Testis (tissue), 3 donors: ENCODE measurements around the gene CD83. TPM values are rescaled to one million over a fixed set of nuclear protein-coding genes. Genes with fewer than 3 reads are reported as not detected.
"Not testable (repeated sequence)": the region's sequence is repeated elsewhere in the genome, so short reads cannot be mapped to it uniquely, and the experiment has no call there.

ENCODE experiments used
- DNase-seq: peaks from one replicate; pipeline ENCODE4 v3.0.0-alpha.2; 2019
- H3K27ac ChIP-seq, 2 donors: fragments of 200-600 bp; sonication (generic); one replicate each; pipeline ENCODE4 v1.5.1; 2019
- H3K27me3 ChIP-seq: fragments of 200-600 bp; sonication (generic); one replicate; pipeline ENCODE4 v1.5.1; 2019
- H3K36me3 ChIP-seq: fragments of 200-600 bp; sonication (generic); one replicate; pipeline ENCODE4 v1.5.1; 2017; ENCODE audit warnings: low read depth; ENCODE audit errors: missing control alignments
- H3K4me1 ChIP-seq: fragments of 200-600 bp; sonication (generic); one replicate; pipeline ENCODE4 v1.5.1; 2019
- H3K4me3 ChIP-seq, 2 donors: fragments of 200-600 bp; sonication (generic); one replicate each; pipeline ENCODE4 v1.5.1; 2017 to 2019
- H3K9me3 ChIP-seq: fragments of 200-600 bp; sonication (generic); one replicate; pipeline ENCODE4 v1.5.1; 2017
- CTCF ChIP-seq, 3 experiments: fragments of 450-650 bp in 2 of 3; fragments of 200-600 bp in 1 of 3; sonication (generic) in 1 of 3; IDR thresholded peaks; one replicate each; pipeline ENCODE4 v1.5.1; 2016 to 2019; ENCODE audit warnings: antibody characterized with exemption in 3 of 3, mild to moderate bottlenecking in 2 of 3, moderate library complexity in 1 of 3
- POLR2A ChIP-seq: fragments of 450-650 bp; IDR thresholded peaks from one replicate; pipeline ENCODE4 v1.6.1; 2017; ENCODE audit warnings: antibody characterized with exemption, mild to moderate bottlenecking, moderate library complexity
- WGBS, 2 donors: methylation state at CpG; one replicate each; pipeline ENCODE4 v1.1.5; 2018; 5-methylcytosine and 5-hydroxymethylcytosine counted together
- intact Hi-C: fragments of 100-400 bp; cut with DNase I; formaldehyde crosslinking; loops from one replicate; pipeline ENCODE4 v1.15.1; 2023; ENCODE audit warnings: low total_unique reads
- polyA plus RNA-seq: library from polyadenylated mRNA; stranded (reverse); fragments of 350-450 nt; fragmentation: Illumina TruSeq; extraction: RNeasy Lipid Tissue Mini Kit (QIAGEN cat#74804); gene quantifications from one replicate; pipeline ENCODE4 v1.2.3, GENCODE V29; 2014; ENCODE audit warnings: low read depth, low replicate concordance; ENCODE audit not compliant: insufficient read depth
- total RNA-seq, 2 donors: library from RNA; depleted of rRNA; stranded (reverse); fragments of >200 nt; gene quantifications; one replicate each; pipeline ENCODE4 v1.2.3, GENCODE V29; 2016

CD83 gene
- total and polyA plus RNA-seq, 3 donors from 2014 or later, result 5.6 to 12.2 (median 6.2) TPM

DNA sequence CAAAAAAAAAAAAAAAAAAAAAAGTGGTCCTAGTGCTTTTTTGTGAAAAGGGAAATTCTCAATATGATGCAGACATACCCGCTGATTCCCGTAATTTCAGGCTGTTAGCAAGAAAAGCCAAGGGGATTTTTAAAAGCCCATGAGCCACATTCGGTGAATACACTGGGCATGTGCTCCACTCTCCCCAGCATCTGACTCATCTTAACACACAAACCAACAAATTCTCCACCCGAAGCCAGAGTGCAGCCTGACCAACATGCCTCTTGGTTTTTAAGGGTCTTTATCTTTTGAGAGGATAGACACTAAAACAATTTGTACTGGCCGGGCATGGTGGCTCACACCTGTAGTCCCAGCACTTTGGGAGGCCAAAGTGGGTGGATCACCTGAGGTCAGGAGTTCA lies 45.5 kb upstream of the CD83 start:
- Histone ChIP-seq H3K4me1 (peaks cover 8% of the 10 kb centered on the region), H3K36me3 (no peaks in the 10 kb centered on the region), H3K27ac (no peak overlapping the region), H3K9me3 (no peaks in the 10 kb centered on the region), H3K4me3 (no peak overlapping the region), H3K27me3 (no peaks in the 10 kb centered on the region)
- intact Hi-C loops, result no loop called here
- 76 to 80% methylated on average over 5 of the region's 5 CpGs for WGBS, 2 donors
- TF ChIP-seq CTCF (IDR thresholded peaks at IDR 0.05) (no peak), POLR2A (no peak)
- no peak for DNase-seq

DNA sequence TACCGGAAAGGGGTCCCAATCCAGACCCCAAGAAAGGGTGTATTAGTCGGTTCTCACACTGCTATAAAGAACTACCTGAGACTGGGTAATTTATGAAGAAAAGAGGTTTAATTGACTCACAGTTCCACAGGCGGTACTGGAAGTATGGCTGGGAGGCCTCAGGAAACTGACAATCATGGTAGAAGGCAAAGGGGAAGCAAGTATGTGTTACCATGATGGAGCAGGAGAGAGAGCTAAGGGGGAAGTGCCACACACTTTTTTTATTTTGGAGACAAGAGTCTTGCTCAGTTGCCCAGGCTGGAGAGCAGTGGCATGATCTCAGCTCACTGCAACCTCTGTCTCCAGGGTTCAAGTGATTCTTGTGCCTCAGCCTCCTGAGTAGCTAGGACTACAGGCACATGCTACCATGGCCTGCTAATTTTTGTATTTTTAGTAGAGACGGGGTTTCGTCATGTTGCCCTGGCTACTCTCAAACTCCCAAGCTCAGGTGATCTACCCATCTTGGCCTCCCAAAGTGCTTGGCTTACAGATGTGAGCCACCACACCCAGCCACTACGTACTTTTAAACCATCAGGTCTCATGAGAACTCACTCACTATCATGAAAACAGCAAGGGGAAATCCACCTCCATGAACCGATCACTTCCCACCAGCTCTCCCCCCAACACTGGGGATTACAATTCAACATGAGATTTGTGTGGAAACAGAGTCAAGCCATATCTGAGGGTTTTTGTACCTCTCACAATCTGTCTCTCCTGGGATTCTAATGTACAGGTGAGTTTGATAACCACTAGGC lies 43.8 kb upstream of the CD83 start:
- H3K27ac ChIP-seq, H3K9me3 ChIP-seq, H3K4me1 ChIP-seq, DNase-seq, H3K27me3 ChIP-seq, H3K4me3 ChIP-seq, H3K36me3 ChIP-seq, intact Hi-C loops: not testable (repeated sequence)
- 92 to 97% methylated on average over 7 of the region's 7 CpGs for WGBS, 2 donors

DNA sequence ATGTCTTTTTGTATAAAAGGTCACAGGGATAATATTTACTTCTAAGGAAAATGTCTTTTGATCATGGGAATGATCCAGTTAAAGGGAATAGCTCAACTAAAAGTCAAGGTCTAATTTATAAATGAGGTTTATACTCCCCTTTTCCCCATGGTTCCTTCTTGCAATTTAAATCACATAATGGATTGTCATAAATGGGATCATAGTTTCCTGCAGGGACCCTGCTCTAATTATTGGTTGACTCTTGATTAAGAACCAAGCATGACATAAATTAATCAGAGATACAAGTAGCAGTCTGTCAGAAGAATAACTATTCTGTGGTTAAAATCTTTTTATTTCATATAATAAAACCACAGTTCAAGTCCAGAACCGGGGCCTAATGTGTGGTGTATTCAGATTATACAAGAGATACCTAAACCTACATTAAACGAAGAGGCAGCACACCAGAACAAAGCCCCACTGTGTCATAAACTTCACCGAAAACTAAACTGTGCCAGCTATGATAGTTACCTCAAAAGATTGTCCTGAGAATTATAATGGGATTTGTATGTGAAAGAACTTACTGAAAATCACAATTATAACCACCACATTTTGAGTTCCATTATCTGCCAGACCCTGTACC lies 43.0 kb upstream of the CD83 start:
- Histone ChIP-seq H3K36me3 (no peaks in the 10 kb centered on the region), H3K9me3 (no peaks in the 10 kb centered on the region), H3K27ac (peak overlapping the region; percentile 2 to 67), H3K4me1 (peaks cover 8% of the 10 kb centered on the region), H3K4me3 (no peak overlapping the region), H3K27me3 (no peaks in the 10 kb centered on the region)
- no peak for TF ChIP-seq CTCF (IDR thresholded peaks at IDR 0.05)
- TF ChIP-seq POLR2A, result no peak
- 41 to 58% methylated on average over 3 of the region's 3 CpGs for WGBS, 2 donors
- DNase-seq, result no peak
- intact Hi-C loops, result no loop called here

DNA sequence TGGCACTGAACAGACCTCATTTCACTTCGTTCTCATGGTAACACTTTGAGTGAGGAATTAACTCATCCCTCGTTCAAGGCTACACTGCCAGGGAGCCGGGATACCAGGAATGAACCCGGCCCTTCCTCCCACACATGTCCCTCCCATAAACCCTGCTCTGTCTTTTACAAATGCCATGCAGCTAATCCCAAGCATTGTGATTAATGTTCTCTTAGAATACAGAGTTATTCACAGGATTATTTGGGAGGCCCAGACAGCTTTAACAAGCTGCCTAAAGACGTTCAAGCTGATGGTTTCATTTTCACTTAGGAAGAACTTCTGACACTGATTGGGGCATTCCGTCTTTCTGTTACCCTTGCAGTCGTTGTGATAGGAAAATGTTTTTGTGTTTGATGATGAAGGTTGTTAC lies 42.5 kb upstream of the CD83 start:
- no peak for TF ChIP-seq POLR2A

GRCh38 chr6:14077193-14077867 lies 40.2 kb upstream of the CD83 start:
- Histone ChIP-seq H3K36me3 (no peaks in the 10 kb centered on the region), H3K9me3 (no peaks in the 10 kb centered on the region), H3K27me3 (no peaks in the 10 kb centered on the region), H3K27ac (no peak overlapping the region), H3K4me3 (no peak overlapping the region), H3K4me1 (peaks cover 6% of the 10 kb centered on the region)
- no peak for TF ChIP-seq CTCF (IDR thresholded peaks at IDR 0.05)
- no peak for TF ChIP-seq POLR2A
- DNase-seq, result no peak
- 89 to 96% methylated on average over 4 of the region's 4 CpGs for WGBS, 2 donors
- intact Hi-C loops, result no loop called here

More for the DNA sequence above, 42.5 kb upstream of the CD83 start:
- no peaks in the 10 kb centered on the region for H3K9me3 ChIP-seq
- no peaks in the 10 kb centered on the region for H3K27me3 ChIP-seq
- peak; percentile 44 for DNase-seq
- intact Hi-C loops, result no loop called here
- 21 to 43% methylated on average over 7 of the region's 7 CpGs for WGBS, 2 donors
- H3K36me3 ChIP-seq, result no peaks in the 10 kb centered on the region
- peaks cover 8% of the 10 kb centered on the region for H3K4me1 ChIP-seq
- peak overlapping the region in 1 of 2 donors; percentile 0 for H3K4me3 ChIP-seq
- peak overlapping the region; percentile 2 to 67 for H3K27ac ChIP-seq
